ENCODE measurements around the gene LAIR1.
"Not testable (repeated sequence)": the region's sequence is repeated elsewhere in the genome, so short reads cannot be mapped to it uniquely, and the experiment has no call there.

The LAIR1 gene, protein sequence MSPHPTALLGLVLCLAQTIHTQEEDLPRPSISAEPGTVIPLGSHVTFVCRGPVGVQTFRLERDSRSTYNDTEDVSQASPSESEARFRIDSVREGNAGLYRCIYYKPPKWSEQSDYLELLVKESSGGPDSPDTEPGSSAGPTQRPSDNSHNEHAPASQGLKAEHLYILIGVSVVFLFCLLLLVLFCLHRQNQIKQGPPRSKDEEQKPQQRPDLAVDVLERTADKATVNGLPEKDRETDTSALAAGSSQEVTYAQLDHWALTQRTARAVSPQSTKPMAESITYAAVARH

GRCh38 chr19:54364775-54365257 is at the start of gene LAIR1:
Gene LAIR1 (minus strand): TSS chr19:54364931. CDS start chr19:54364804, 127 bp downstream.
- FAIRE-seq = no peak

GRCh38 chr19:54414156-54414555 is 49.4 kb upstream of the LAIR1 start:
- FAIRE-seq = no peak

- no peak for FAIRE-seq
Measured at GRCh38 chr19:54412877-54413276, 48.1 kb upstream of the LAIR1 start.

- FAIRE-seq = no peak
Measured at GRCh38 chr19:54411033-54411432, 46.3 kb upstream of the LAIR1 start.

GRCh38 chr19:54408456-54409026 is 43.8 kb upstream of the LAIR1 start:
- FAIRE-seq = no peak

- FAIRE-seq = no peak
Measured at GRCh38 chr19:54407780-54408179, 43.0 kb upstream of the LAIR1 start.

DNA sequence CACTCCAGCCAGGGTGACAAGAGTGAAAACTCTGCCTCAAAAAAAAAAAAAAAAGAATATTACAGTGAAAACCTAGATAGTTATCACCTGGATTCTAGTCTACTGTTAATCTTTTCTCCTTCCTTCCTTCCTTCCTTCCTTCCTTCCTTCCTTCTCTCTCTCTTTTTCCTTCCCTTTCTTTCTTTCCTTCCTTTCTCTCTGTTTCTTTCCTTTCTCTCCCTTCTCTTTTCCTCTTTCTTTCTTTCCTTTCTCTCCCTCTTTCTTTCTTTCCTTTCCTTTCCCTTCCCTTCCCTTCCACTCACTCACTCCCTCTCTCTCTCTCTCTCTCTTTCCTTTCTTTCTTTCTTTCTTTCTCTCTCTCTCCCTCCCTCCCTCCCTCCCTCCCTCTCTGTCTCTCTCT is 40.9 kb upstream of the LAIR1 start:
- no peak for FAIRE-seq

GRCh38 chr19:54403054-54403453 is 38.3 kb upstream of the LAIR1 start:
- FAIRE-seq = no peak

- FAIRE-seq = no peak
Measured at GRCh38 chr19:54400913-54401312, 36.2 kb upstream of the LAIR1 start.

DNA sequence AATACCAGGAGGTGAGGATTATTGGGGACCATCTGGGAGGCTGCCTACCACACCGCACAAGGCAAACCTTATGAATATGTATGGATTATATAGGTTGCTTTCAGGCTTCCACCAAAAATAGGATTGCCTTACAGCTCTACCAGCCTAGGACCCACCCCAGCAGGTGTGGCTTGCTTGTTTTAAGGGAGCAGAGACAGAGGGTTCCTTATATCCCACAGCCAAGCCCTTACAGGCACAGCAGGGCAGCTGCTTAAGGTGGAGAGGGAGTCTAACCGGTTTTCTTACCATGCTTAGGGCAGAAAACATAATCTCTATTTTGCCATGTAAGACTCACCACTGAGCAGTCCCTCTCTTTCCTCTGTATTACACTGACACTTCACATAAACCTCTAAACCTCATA is 34.5 kb upstream of the LAIR1 start:
- FAIRE-seq = no peak

DNA sequence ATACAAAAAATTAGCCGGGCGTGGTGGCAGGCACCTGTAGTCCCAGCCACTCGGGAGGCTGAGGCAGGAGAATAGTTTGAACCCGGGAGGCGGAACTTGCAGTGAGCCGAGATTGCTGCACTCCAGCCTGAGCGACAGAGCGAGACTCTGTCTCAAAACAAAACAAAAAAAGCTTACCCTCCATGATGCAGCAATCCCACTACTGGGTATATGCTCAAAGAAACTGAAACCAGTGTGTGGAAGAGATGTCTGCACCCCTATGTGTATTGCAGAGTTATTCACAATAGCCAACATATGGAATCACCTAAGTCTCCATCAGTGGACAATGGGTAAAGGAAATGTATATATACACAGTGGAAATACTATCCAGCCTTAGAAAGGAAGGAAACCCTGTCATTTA is 31.0 kb upstream of the LAIR1 start:
- no peak for FAIRE-seq

GRCh38 chr19:54393381-54393780 is 28.6 kb upstream of the LAIR1 start:
- FAIRE-seq = no peak

- FAIRE-seq = no peak
Measured at GRCh38 chr19:54392105-54392504, 27.4 kb upstream of the LAIR1 start.

DNA sequence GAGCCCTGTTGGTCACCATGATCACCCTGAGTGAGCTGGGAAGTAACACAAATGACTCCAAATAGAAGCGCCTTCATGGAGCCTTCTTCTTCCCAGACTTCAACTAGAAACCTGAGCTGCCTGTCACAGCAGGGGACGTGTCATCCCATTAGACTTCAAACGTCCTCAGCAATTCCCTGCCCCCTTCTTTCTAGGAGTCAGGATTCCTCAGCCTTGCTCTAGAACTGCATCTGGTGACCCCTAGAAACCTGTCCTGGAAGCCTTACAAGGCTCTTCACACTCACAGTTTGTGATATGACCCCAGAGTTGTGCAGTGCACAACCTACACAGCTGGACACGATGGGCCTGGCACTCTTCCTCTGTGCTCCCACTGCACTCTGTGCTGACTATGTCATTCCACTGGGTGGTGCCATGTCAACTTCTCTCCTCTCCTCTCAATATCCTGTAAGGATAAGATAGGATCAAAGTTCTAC is 26.9 kb upstream of the LAIR1 start:
- FAIRE-seq = no peak

DNA sequence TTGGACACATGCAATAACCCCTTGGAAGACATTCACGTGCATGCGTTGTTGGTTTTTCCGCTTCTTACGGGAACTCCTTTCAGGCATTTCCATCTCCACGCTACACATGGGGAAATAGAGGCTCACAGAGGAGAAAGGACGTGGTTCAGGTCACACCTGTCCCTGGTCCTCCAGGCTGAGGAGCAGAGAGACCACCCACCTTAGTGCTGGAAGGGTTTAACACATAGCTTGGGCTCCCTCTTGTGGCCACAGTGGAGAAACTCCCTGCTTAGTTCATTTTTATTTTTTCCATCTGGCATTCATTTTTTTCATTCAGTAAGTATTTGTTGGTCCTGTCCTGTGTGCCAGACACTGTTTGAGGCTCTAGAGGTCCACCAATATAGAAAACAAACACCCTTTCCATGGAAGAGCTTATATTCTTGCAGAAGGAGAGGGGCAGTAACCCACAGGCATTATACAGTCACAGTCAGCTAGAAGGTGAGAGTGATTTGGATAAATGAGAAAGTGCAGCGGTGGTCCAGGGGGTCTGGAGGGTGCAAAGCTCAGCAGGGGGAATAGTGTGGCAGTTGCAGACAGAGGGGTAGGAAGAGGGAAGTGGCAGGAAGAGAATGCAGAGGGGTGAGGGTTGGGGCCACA is 26.3 kb upstream of the LAIR1 start:
- no peak for FAIRE-seq

DNA sequence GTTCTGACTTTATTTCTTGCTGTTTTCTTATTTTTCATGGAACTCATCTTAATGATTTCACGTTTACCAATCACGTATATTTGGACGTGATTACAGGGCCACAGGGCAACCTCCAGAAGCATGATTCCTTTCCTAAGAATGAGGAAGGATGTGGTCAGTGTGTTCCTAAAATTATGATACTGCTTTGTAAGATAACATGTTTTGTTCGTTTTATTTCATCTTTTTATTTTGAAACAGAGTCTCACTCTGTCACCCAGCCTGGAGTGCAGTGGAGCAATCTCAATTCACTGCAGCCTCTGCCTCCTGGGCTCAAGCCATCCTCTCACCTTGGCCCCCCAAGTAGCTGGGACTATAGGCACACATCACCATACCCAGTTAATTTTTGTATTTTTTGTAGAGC is 24.8 kb upstream of the LAIR1 start:
- FAIRE-seq = no peak

DNA sequence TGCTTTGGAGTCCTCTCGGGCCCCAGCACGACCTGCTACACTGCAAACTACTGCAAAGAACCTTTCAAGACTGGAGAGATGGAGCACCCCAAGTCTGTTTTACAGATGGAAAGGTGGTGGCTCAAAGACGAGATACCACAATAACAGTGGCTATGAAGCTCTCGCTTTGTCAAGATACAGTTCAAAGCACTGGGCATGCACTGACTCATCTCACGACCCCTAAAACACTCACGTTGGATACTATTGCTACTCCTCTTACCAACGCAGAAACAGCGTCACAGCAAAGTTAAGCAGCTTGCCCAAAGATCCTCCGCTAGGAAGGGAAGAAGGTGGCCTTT is 24.0 kb upstream of the LAIR1 start:
- FAIRE-seq = no peak

DNA sequence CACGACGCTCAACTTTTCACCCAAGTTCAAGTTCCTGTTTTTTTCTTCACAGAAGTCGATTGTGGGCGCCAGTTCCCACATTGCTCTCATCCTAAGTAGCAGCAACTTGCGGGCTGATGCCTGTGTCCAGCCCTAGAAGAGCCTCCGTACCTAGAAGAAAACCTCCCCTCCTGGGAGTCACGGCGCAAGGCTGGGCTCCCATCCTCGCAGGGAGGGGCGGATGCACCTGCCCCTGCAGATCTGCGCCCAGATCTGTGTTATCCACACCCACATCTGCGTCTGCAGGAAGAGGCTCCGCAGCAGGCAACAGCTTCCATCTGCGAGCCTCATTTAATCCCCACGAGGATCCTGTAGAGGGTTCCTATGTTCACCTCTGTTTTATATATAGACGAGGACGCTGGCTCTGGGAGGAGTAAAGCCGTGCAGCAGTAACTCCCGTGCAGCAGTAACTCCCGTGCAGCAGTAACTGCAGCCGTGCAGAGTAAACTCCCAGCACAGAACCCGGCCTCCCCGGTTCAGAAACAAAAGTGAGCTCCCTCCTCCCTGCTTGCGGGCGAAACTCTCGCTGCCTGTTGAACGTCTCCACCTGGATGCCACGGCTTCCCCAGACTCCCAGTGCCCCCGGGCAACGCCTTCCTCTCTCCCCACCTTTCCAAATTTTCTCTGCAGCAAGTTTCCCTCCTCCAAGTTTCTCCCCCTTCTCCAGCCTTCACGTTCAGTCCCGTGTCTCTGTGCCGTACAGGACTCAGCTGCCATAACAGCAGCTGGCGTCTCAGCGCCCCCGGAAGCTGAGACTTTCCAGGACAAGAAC is 23.5 kb upstream of the LAIR1 start:
- FAIRE-seq = no peak

DNA sequence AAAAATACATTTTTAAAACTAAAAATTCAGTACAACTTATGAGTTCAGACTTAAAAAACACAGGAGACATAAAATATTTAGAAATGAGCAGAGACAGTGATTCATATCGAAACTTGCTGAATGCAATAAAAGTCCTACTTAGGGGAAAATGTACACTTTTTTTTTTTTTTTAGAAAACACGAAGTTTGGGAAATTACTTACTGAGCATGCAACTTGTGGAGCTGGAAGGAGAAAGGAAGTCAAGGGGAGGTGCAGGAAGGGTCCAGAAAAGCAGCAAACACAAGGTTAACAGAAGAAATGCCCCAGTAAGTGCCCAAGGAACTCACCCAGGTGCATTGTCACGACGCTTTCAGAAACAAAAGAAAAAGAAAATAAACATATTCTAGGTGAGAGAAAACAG is 18.6 kb upstream of the LAIR1 start:
- FAIRE-seq = no peak

DNA sequence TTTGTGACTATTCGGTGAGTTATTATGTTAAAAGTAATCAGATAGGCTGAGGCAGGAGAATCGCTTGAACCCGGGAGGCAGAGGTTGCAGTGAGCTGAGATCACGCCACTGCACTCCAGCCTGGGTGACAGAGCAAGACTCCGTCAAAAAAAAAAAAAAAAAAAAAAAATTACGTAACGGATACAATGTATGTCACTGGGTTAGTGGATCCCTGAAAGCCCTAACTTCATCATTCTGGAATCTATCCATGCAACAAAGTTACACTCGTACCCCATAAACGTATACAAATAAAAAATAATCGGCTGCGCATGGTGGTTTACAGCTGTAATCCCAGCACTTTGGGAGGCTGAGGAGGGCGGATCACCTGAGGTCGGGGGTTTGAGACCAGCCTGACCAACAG is 17.3 kb upstream of the LAIR1 start:
- not testable (repeated sequence) for FAIRE-seq

- FAIRE-seq = no peak
Measured at GRCh38 chr19:54380897-54381296, 16.2 kb upstream of the LAIR1 start.

DNA sequence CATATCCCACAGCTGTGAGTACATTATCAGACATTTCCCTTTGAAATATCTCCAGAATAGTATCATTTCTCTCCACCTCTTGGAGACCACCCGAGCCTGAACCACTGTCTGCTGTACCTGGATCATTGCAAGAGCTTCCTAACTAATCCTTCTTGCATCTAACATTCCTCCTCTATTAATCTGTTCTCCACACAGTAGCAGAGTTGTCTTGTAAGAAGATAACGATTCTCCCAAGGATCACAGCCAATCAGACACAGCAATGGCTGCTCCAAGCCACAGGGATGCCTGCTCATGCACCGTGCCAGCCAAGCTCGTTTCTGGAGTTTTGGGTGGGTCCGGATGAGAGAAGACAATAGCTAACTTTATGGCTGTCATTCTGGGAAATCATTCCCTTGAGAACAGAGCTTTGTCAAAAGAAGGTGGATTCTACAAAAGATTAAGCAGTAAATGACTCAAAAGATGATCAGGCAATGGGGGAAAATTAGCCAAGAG is 14.5 kb upstream of the LAIR1 start:
- no peak for FAIRE-seq

- no peak for FAIRE-seq
Measured at GRCh38 chr19:54376610-54377285, 12.0 kb upstream of the LAIR1 start.

Measured in A204.1 (cell line).